H1 (cell line): ENCODE results near the gene DYSF. TPM values are rescaled to one million over a fixed set of nuclear protein-coding genes. Genes with fewer than 3 reads are reported as not detected.

ENCODE experiments used
- BCL11A ChIP-seq, 2 experiments: IDR thresholded peaks; one replicate each; pipeline ENCODE4 v1.6.1; 2011; ENCODE audit warnings: low read depth in 2 of 2, low read length in 2 of 2, mild to moderate bottlenecking in 2 of 2
- CBX5 ChIP-seq: fragments of 300-800, 300-1000 bp; sonication (generic); IDR thresholded peaks from 2 replicates; pipeline ENCODE4 v1.7.1; 2016; ENCODE audit warnings: antibody characterized with exemption, low read length, low read depth
- CHD7 ChIP-seq: fragments of 300-600 bp; sonication (generic); IDR thresholded peaks from 2 replicates; pipeline ENCODE4 v1.7.1; 2012; ENCODE audit warnings: low read length, moderate library complexity, mild to moderate bottlenecking, inconsistent platforms; ENCODE audit not compliant: insufficient replicate concordance
- EP300 ChIP-seq, 2 experiments: IDR thresholded peaks; 1 replicate in 1 of 2; 2 replicates in 1 of 2; pipeline ENCODE4 v1.6.1; 2011 to 2012; ENCODE audit warnings: low read depth in 2 of 2, low read length in 2 of 2, mild to moderate bottlenecking in 2 of 2, borderline replicate concordance in 1 of 2, inconsistent platforms in 1 of 2, moderate library complexity in 1 of 2
- HDAC2 ChIP-seq, 2 experiments: fragments of 300-600 bp in 1 of 2; sonication (generic) in 1 of 2; IDR thresholded peaks; 2 replicates each; pipeline ENCODE4 v1.6.1; 2011 to 2012; ENCODE audit warnings: low read depth in 2 of 2, low read length in 2 of 2, mild to moderate bottlenecking in 2 of 2, moderate library complexity in 2 of 2, borderline replicate concordance in 1 of 2, inconsistent platforms in 1 of 2
- JUN ChIP-seq: IDR thresholded peaks from 2 replicates; pipeline ENCODE4 v1.6.1; 2011; ENCODE audit warnings: low read depth, mild to moderate bottlenecking, improper control_type of control experiment, low read length
- SP1 ChIP-seq: IDR thresholded peaks from 2 replicates; pipeline ENCODE4 v1.6.1; 2011; ENCODE audit warnings: low read depth, low read length
- TAF7 ChIP-seq: optimal IDR thresholded peaks from 2 replicates; pipeline ENCODE3; 2011; ENCODE audit warnings: low read depth, mild to moderate bottlenecking, inconsistent platforms, low read length, moderate library complexity, borderline replicate concordance
- polyA plus RNA-seq, 7 experiments: library from polyadenylated mRNA; depleted of rRNA in 3 of 7; stranded (reverse) in 5 of 7; unstranded in 2 of 7; fragments of >200 nt in 5 of 7; fragments of 200-250 nt in 2 of 7; gene quantifications; 1 replicate in 5 of 7; 2 replicates in 1 of 7; 4 replicates in 1 of 7; pipeline versions ENCODE4 v1.2.1 to v1.2.3, GENCODE V29; 2011 to 2013; ENCODE audit warnings: missing spikeins in 2 of 7, mixed read lengths in 2 of 7
- total RNA-seq: library from RNA; stranded (reverse); fragmentation: NEBNext Ultra II Directional; extraction: Animal tissue kit (Norgen Biotek cat#: 25700); gene quantifications from 2 replicates; pipeline ENCODE4 v1.2.1, GENCODE V29; 2021

Gene DYSF
- total and polyA plus RNA-seq, 2 of the 8 experiments (the other 6 are each of a cell fraction or from before 2014, with no cell fraction given), result 5.8 to 7.1 TPM

- TF ChIP-seq CHD7 (no peak), SP1 (no peak), TAF7 (no peak), JUN (no peak), BCL11A (IDR thresholded peaks at IDR 0.05; ENCODE audit: low read depth in 2 of 2, low read length in 2 of 2) (no peak), HDAC2 (IDR thresholded peaks at IDR 0.05; ENCODE audit: borderline replicate concordance in 1 of 2, low read depth in 2 of 2, low read length in 2 of 2) (no peak), CBX5 (no peak), EP300 (IDR thresholded peaks at IDR 0.05; ENCODE audit: borderline replicate concordance in 1 of 2, low read depth in 2 of 2, low read length in 2 of 2) (no peak)
Measured at GRCh38 chr2:71560638-71561011, 107.3 kb downstream of the DYSF start (continued).
